K562 (cell line): ENCODE data around the gene C10orf95. TPM values are rescaled to one million over a fixed set of nuclear protein-coding genes. Genes with fewer than 3 reads are reported as not detected.
"Not testable (repeated sequence)": the region's sequence is repeated elsewhere in the genome, so short reads cannot be mapped to it uniquely, and the experiment has no call there.

ENCODE experiments used
- ATF4 ChIP-seq: fragments of 450-650 bp; formaldehyde crosslinking; IDR thresholded peaks from 2 replicates; pipeline ENCODE4 v1.4.0; 2022; ENCODE audit warnings: mild to moderate bottlenecking, moderate library complexity
- CREB5 ChIP-seq: fragments of 250-450 bp; sonication (Bioruptor Pico); IDR thresholded peaks from 2 replicates; pipeline ENCODE4 v1.5.0; 2020; ENCODE audit warnings: mild to moderate bottlenecking
- FOXA3 ChIP-seq, 2 experiments: fragments of 450-650 bp in 1 of 2; sonication (generic) in 1 of 2; formaldehyde crosslinking; IDR thresholded peaks in 1 of 2; conservative IDR thresholded peaks in 1 of 2; 2 replicates each; pipeline versions ENCODE4 v1.4.0 to v1.8.0; 2020 to 2022; ENCODE audit warnings: mild to moderate bottlenecking in 2 of 2, missing genetic modification reagents in 1 of 2
- GTF2A2 ChIP-seq: IDR thresholded peaks from 2 replicates; pipeline ENCODE4 v1.6.1; 2016; ENCODE audit warnings: mild to moderate bottlenecking, missing genetic modification characterization, missing compliant biosample characterization
- HOXB6 ChIP-seq: fragments of 250-450 bp; sonication (Bioruptor Pico); IDR thresholded peaks from 2 replicates; pipeline ENCODE4 v1.5.1; 2022; ENCODE audit warnings: mild to moderate bottlenecking, borderline replicate concordance
- IFI16 ChIP-seq: fragments of 250-450 bp; sonication (Bioruptor Pico); IDR thresholded peaks from 2 replicates; pipeline ENCODE4 v2.1.2; 2022; ENCODE audit warnings: mild to moderate bottlenecking, inconsistent platforms
- ILK ChIP-seq: fragments of 450-650 bp; IDR thresholded peaks from 2 replicates; pipeline ENCODE4 v1.6.1; 2016; ENCODE audit warnings: missing genetic modification characterization, low read depth, mild to moderate bottlenecking, missing compliant biosample characterization, moderate library complexity, borderline replicate concordance
- KLF1 ChIP-seq: fragments of 450-650 bp; IDR thresholded peaks from 2 replicates; pipeline ENCODE4 v1.6.1; 2016; ENCODE audit warnings: missing genetic modification characterization, missing compliant biosample characterization
- MYC ChIP-seq, 2 experiments: fragments of 250-450 bp in 1 of 2; sonication (Bioruptor Pico) in 1 of 2; IDR thresholded peaks; 2 replicates each; pipeline versions ENCODE4 v1.5.1 to v1.6.1; 2012 to 2021; ENCODE audit warnings: low read depth in 2 of 2, borderline replicate concordance in 1 of 2, improper control_type of control experiment in 1 of 2, low read length in 1 of 2, mild to moderate bottlenecking in 1 of 2, moderate library complexity in 1 of 2
- ZKSCAN3 ChIP-seq: fragments of 250-450 bp; sonication (Bioruptor Pico); IDR thresholded peaks from 2 replicates; pipeline ENCODE4 v1.4.0; 2020
- ZNF311 ChIP-seq: fragments of 250-450 bp; sonication (Bioruptor Pico); IDR thresholded peaks from 2 replicates; pipeline ENCODE4 v1.4.0; 2020; ENCODE audit warnings: mild to moderate bottlenecking, moderate library complexity
- ZNF354B ChIP-seq: fragments of 250-450 bp; sonication (Bioruptor Pico); IDR thresholded peaks from 2 replicates; pipeline ENCODE4 v1.4.0; 2020
- ZNF561 ChIP-seq: fragments of 450-650 bp; formaldehyde crosslinking; conservative IDR thresholded peaks from 2 replicates; pipeline ENCODE4 v1.4.0; 2020; ENCODE audit warnings: mild to moderate bottlenecking, moderate library complexity
- ZNF830 ChIP-seq: fragments of 250-450 bp; sonication (Bioruptor Pico); IDR thresholded peaks from 2 replicates; pipeline ENCODE4 v1.5.0; 2021; ENCODE audit warnings: mild to moderate bottlenecking
- polyA plus RNA-seq, 8 experiments: library from polyadenylated mRNA; depleted of rRNA in 4 of 8; stranded (reverse) in 5 of 8; unstranded in 3 of 8; fragments of >200 nt; fragmentation: Nextera tagmentation in 2 of 8; fragmentation: Illumina TruSeq in 1 of 8; extraction: Ambion mirVana in 2 of 8; extraction: Trizol in 1 of 8; gene quantifications; 2 replicates each; pipeline versions ENCODE4 v1.2.1 to v1.2.3, GENCODE V29; 2011 to 2014; ENCODE audit warnings: inconsistent platforms in 1 of 8, missing spikeins in 1 of 8
- total RNA-seq, 7 experiments: library from RNA; depleted of rRNA in 6 of 7; stranded (reverse); fragments of >200 nt in 6 of 7; fragmentation: Illumina TruSeq in 2 of 7; extraction: Trizol in 2 of 7; gene quantifications; 2 replicates each; pipeline versions ENCODE4 v1.2.1 to v1.2.3, GENCODE V29; 2011 to 2021; ENCODE audit warnings: low replicate concordance in 1 of 7
- TF ChIP-seq, protein P1 (sequence below): fragments of 450-650 bp; formaldehyde crosslinking; IDR thresholded peaks from 2 replicates; pipeline ENCODE4 v1.4.0; 2020; ENCODE audit warnings: mild to moderate bottlenecking, mixed read lengths
- TF ChIP-seq, protein P2 (sequence below): fragments of 250-450 bp; sonication (Bioruptor Pico); IDR thresholded peaks from 2 replicates; pipeline ENCODE4 v1.5.0; 2021; ENCODE audit warnings: mild to moderate bottlenecking, borderline replicate concordance
- TF ChIP-seq, protein P3 (sequence below), 3 experiments: fragments of 200-800 bp in 1 of 3; sonication (Bioruptor generic) in 1 of 3; sonication (generic) in 1 of 3; formaldehyde crosslinking in 1 of 3; IDR thresholded peaks; 2 replicates each; pipeline versions ENCODE4 v1.6.1 to v1.8.0; 2016 to 2022; ENCODE audit warnings: mild to moderate bottlenecking in 2 of 3, missing compliant biosample characterization in 2 of 3, missing genetic modification characterization in 2 of 3, missing genetic modification reagents in 1 of 3

The C10orf95 gene
- total and polyA plus RNA-seq, 9 of the 15 experiments (the other 6 are each of a cell fraction or from before 2014, with no cell fraction given) = 0.03 to 0.41 (median 0.17) TPM; not detected in 1

- TF ChIP-seq, protein P1, sequence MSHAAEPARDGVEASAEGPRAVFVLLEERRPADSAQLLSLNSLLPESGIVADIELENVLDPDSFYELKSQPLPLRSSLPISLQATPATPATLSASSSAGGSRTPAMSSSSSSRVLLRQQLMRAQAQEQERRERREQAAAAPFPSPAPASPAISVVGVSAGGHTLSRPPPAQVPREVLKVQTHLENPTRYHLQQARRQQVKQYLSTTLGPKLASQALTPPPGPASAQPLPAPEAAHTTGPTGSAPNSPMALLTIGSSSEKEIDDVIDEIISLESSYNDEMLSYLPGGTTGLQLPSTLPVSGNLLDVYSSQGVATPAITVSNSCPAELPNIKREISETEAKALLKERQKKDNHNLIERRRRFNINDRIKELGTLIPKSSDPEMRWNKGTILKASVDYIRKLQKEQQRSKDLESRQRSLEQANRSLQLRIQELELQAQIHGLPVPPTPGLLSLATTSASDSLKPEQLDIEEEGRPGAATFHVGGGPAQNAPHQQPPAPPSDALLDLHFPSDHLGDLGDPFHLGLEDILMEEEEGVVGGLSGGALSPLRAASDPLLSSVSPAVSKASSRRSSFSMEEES (CRISPR knock-in tag) = peak; percentile 20; the same call in 1 of the 2 replicates
- TF ChIP-seq ZNF830 (CRISPR knock-in tag) (peak; percentile 85), IFI16 (CRISPR knock-in tag) (peak; percentile 85), ZNF354B (peak; percentile 70; the same call in 1 of the 2 replicates), KLF1 (tag) (peak; percentile 52; the same call in 1 of the 2 replicates), ZNF561 (peak; percentile 87; the same call in 1 of the 2 replicates), ILK (tag) (peak; percentile 88), CREB5 (CRISPR knock-in tag) (peak; percentile 84), FOXA3 (CRISPR knock-in tag; conservative IDR thresholded peaks at IDR 0.05 in 1 of 2, IDR thresholded peaks at IDR 0.05 in 1 of 2) (peak in 1 of 2 experiments; percentile 26; a peak in 1 of 4 replicates), MYC (CRISPR knock-in tag; IDR thresholded peaks at IDR 0.05; ENCODE audit: borderline replicate concordance, low read depth) (peak; percentile 95), HOXB6 (CRISPR knock-in tag) (0 out of 2 replicates have a peak, but pooled peaks have one; percentile 32), ATF4 (CRISPR knock-in tag) (peak; percentile 77), GTF2A2 (tag) (peak; percentile 96), ZNF311 (CRISPR knock-in tag) (peak; percentile 98), ZKSCAN3 (peak; percentile 58)
- TF ChIP-seq, protein P2, sequence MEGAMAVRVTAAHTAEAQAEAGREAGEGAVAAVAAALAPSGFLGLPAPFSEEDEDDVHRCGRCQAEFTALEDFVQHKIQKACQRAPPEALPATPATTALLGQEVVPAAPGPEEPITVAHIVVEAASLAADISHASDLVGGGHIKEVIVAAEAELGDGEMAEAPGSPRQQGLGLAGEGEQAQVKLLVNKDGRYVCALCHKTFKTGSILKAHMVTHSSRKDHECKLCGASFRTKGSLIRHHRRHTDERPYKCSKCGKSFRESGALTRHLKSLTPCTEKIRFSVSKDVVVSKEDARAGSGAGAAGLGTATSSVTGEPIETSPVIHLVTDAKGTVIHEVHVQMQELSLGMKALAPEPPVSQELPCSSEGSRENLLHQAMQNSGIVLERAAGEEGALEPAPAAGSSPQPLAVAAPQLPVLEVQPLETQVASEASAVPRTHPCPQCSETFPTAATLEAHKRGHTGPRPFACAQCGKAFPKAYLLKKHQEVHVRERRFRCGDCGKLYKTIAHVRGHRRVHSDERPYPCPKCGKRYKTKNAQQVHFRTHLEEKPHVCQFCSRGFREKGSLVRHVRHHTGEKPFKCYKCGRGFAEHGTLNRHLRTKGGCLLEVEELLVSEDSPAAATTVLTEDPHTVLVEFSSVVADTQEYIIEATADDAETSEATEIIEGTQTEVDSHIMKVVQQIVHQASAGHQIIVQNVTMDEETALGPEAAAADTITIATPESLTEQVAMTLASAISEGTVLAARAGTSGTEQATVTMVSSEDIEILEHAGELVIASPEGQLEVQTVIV (CRISPR knock-in tag) = 0 out of 2 replicates have a peak, but pooled peaks have one; percentile 41
- TF ChIP-seq MYC (IDR thresholded peaks at IDR 0.05; ENCODE audit: low read depth, low read length) = not testable (repeated sequence)
- TF ChIP-seq, protein P3, sequence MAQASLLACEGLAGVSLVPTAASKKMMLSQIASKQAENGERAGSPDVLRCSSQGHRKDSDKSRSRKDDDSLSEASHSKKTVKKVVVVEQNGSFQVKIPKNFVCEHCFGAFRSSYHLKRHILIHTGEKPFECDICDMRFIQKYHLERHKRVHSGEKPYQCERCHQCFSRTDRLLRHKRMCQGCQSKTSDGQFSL (CRISPR knock-in tag; IDR thresholded peaks at IDR 0.05) = not testable (repeated sequence)
- TF ChIP-seq, protein P3 (tag; IDR thresholded peaks at IDR 0.05) = peak in 1 of 2 experiments; percentile 96; a peak in 2 of 4 replicates
Observed at GRCh38 chr10:102454662-102455487, 3.5 kb upstream of the C10orf95 start (continued).
